H1 (cell line): ENCODE results near the gene JUP. TPM values are rescaled to one million over a fixed set of nuclear protein-coding genes. Genes with fewer than 3 reads are reported as not detected.

Experiments
- CTCF ChIA-PET: fragments of 300-600 bp; sonication (Branson Sonifier 250); formaldehyde crosslinking; loops from one replicate; lab custom pipeline; 2021; ENCODE audit not compliant: partially characterized antibody; lab: Charles Lee
- POLR2A ChIA-PET: fragments of 300-600 bp; sonication (Branson Sonifier 250); formaldehyde crosslinking; loops from one replicate; lab custom pipeline; 2021; ENCODE audit warnings: inconsistent platforms; ENCODE audit not compliant: partially characterized antibody; lab: Charles Lee
- DNase-seq, 2 experiments: peaks; one replicate each; pipeline versions ENCODE4 v3.0.0 to v3.0.0-alpha.2; 2010 to 2022; ENCODE audit warnings: low spot score in 2 of 2, low read depth in 1 of 2, mixed read lengths in 1 of 2
- FAIRE-seq: peaks from 2 replicates; lab custom pipeline; 2011; peaks lifted over from hg19 to GRCh38; lab: Jason Lieb, UNC
- H2AFZ ChIP-seq: 2 replicates; pipeline ENCODE4 v1.8.1; 2012; ENCODE audit warnings: low read length, inconsistent platforms
- H2AK5ac ChIP-seq: 2 replicates; pipeline ENCODE4 v1.6.1; 2013; ENCODE audit warnings: low read depth, low read length
- H2BK120ac ChIP-seq: replicated peaks from 2 replicates; pipeline ENCODE3; 2013; ENCODE audit warnings: low read depth, low read length, inconsistent platforms
- H2BK12ac ChIP-seq: 2 replicates; pipeline ENCODE4 v1.6.1; 2013; ENCODE audit warnings: low read depth, low read length
- H2BK15ac ChIP-seq: 2 replicates; pipeline ENCODE4 v1.6.1; 2013; ENCODE audit warnings: low read length
- H2BK20ac ChIP-seq: 2 replicates; pipeline ENCODE4 v1.6.1; 2013; ENCODE audit warnings: low read length
- H2BK5ac ChIP-seq: 2 replicates; pipeline ENCODE4 v1.6.1; 2013; ENCODE audit warnings: low read depth, low read length
- H3K14ac ChIP-seq: 2 replicates; pipeline ENCODE4 v1.6.1; 2013; ENCODE audit warnings: inconsistent platforms; ENCODE audit not compliant: insufficient read length
- H3K18ac ChIP-seq: 2 replicates; pipeline ENCODE4 v1.6.1; 2013; ENCODE audit warnings: low read length; ENCODE audit errors: extremely low read depth
- H3K23ac ChIP-seq: 2 replicates; pipeline ENCODE4 v1.6.1; 2013; ENCODE audit warnings: inconsistent platforms; ENCODE audit not compliant: insufficient read length
- H3K23me2 ChIP-seq: 2 replicates; pipeline ENCODE4 v1.6.1; 2013; ENCODE audit warnings: low read depth, low read length
- H3K27ac ChIP-seq: 2 replicates; pipeline ENCODE4 v1.6.1; 2011; ENCODE audit warnings: low read depth, low read length, inconsistent platforms
- H3K27me3 ChIP-seq, 4 experiments: replicated peaks in 1 of 4; 1 replicate in 1 of 4; 2 replicates in 3 of 4; pipeline versions ENCODE4 v1.6.1 to v1.8.1; 2011 to 2013; ENCODE audit warnings: low read length in 3 of 4, mild to moderate bottlenecking in 3 of 4, inconsistent platforms in 2 of 4, mixed read lengths in 2 of 4, moderate library complexity in 1 of 4; ENCODE audit not compliant: control insufficient read depth in 3 of 4, insufficient read depth in 3 of 4; ENCODE audit errors: extremely low read depth in 1 of 4
- H3K36me3 ChIP-seq, 4 experiments: 2 replicates each; pipeline versions ENCODE4 v1.6.1 to v1.8.1; 2011 to 2013; ENCODE audit warnings: mild to moderate bottlenecking in 4 of 4, low read length in 3 of 4, moderate library complexity in 2 of 4, control low read depth in 1 of 4, inconsistent platforms in 1 of 4; ENCODE audit not compliant: insufficient read depth in 4 of 4, control insufficient read depth in 2 of 4
- H3K4ac ChIP-seq: replicated peaks from 2 replicates; pipeline ENCODE3; 2013; ENCODE audit warnings: low read length, low read depth, mixed read lengths, inconsistent platforms; ENCODE audit not compliant: insufficient read length
- H3K4me1 ChIP-seq, 4 experiments: replicated peaks in 1 of 4; 1 replicate in 1 of 4; 2 replicates in 3 of 4; pipeline versions ENCODE4 v1.6.1 to v1.8.1; 2011 to 2013; ENCODE audit warnings: low read length in 3 of 4, inconsistent platforms in 2 of 4, mixed read lengths in 1 of 4; ENCODE audit not compliant: insufficient read depth in 4 of 4, control insufficient read depth in 3 of 4
- H3K4me2 ChIP-seq, 2 experiments: 2 replicates each; pipeline versions ENCODE4 v1.6.1 to v1.8.1; 2011 to 2013; ENCODE audit warnings: low read depth in 2 of 2, low read length in 2 of 2, control low read depth in 1 of 2, inconsistent platforms in 1 of 2, mild to moderate bottlenecking in 1 of 2; ENCODE audit not compliant: insufficient read depth in 1 of 2
- H3K4me3 ChIP-seq, 4 experiments: fragments of 200-600, 300-600 bp in 1 of 4; sonication (generic), shearing (Covaris generic), sonication (Bioruptor Twin) in 1 of 4; 2 replicates each; pipeline versions ENCODE4 v1.5.1 to v1.8.1; 2011 to 2016; ENCODE audit warnings: low read length in 4 of 4, low read depth in 3 of 4, control low read depth in 2 of 4, inconsistent platforms in 2 of 4, mild to moderate bottlenecking in 2 of 4, mixed read lengths in 1 of 4, moderate library complexity in 1 of 4; ENCODE audit not compliant: insufficient read depth in 2 of 4; ENCODE audit errors: extremely low read depth in 1 of 4
- H3K56ac ChIP-seq: replicated peaks from 2 replicates; pipeline ENCODE3; 2013; ENCODE audit warnings: low read depth, mild to moderate bottlenecking, mixed read lengths, low read length, inconsistent platforms; ENCODE audit not compliant: insufficient read length
- H3K79me1 ChIP-seq: 2 replicates; pipeline ENCODE4 v1.6.1; 2013; ENCODE audit warnings: low read depth, low read length, control low read depth
- H3K79me2 ChIP-seq, 2 experiments: 2 replicates each; pipeline versions ENCODE4 v1.6.1 to v1.8.1; 2012 to 2013; ENCODE audit warnings: low read length in 2 of 2, mild to moderate bottlenecking in 2 of 2, inconsistent platforms in 1 of 2; ENCODE audit not compliant: insufficient read depth in 2 of 2, control insufficient read depth in 1 of 2
- H3K9ac ChIP-seq, 4 experiments: replicated peaks in 1 of 4; 1 replicate in 1 of 4; 2 replicates in 3 of 4; pipeline versions ENCODE4 v1.6.1 to v1.8.1; 2011 to 2013; ENCODE audit warnings: low read depth in 3 of 4, low read length in 3 of 4, control low read depth in 2 of 4, mild to moderate bottlenecking in 2 of 4, moderate library complexity in 2 of 4, inconsistent platforms in 1 of 4; ENCODE audit errors: extremely low read depth in 1 of 4
- H3K9me3 ChIP-seq, 2 experiments: 2 replicates each; pipeline versions ENCODE4 v1.6.1 to v1.8.1; 2012 to 2013; ENCODE audit warnings: mild to moderate bottlenecking in 2 of 2, moderate library complexity in 2 of 2, control low read depth in 1 of 2, inconsistent platforms in 1 of 2, low read depth in 1 of 2, low read length in 1 of 2, mixed read lengths in 1 of 2; ENCODE audit not compliant: insufficient read depth in 2 of 2
- H4K20me1 ChIP-seq, 2 experiments: replicated peaks in 1 of 2; 2 replicates each; pipeline versions ENCODE3 to v1.8.1; 2011 to 2013; ENCODE audit warnings: inconsistent platforms in 2 of 2, low read length in 2 of 2, mild to moderate bottlenecking in 1 of 2; ENCODE audit not compliant: insufficient read depth in 2 of 2, control insufficient read depth in 1 of 2
- H4K5ac ChIP-seq: 2 replicates; pipeline ENCODE4 v1.6.1; 2013; ENCODE audit warnings: low read length, low read depth, mixed read lengths, inconsistent platforms; ENCODE audit not compliant: insufficient read length
- H4K8ac ChIP-seq: 2 replicates; pipeline ENCODE4 v1.8.0; 2013; ENCODE audit warnings: mild to moderate bottlenecking, moderate library complexity, low read length, inconsistent platforms; ENCODE audit not compliant: insufficient read depth; ENCODE audit errors: extremely low read depth
- H4K91ac ChIP-seq: replicated peaks from 2 replicates; pipeline ENCODE3; 2013; ENCODE audit warnings: low read length, mixed read lengths, inconsistent platforms; ENCODE audit not compliant: insufficient read length
- ASH2L ChIP-seq: fragments of 200-600, 300-600 bp; sonication (generic); IDR thresholded peaks from one replicate; pipeline ENCODE4 v1.7.1; 2017; ENCODE audit warnings: low read length
- BCL11A ChIP-seq, 2 experiments: IDR thresholded peaks; one replicate each; pipeline ENCODE4 v1.6.1; 2011; ENCODE audit warnings: low read depth in 2 of 2, low read length in 2 of 2, mild to moderate bottlenecking in 2 of 2
- CBX5 ChIP-seq: fragments of 300-800, 300-1000 bp; sonication (generic); IDR thresholded peaks from 2 replicates; pipeline ENCODE4 v1.7.1; 2016; ENCODE audit warnings: antibody characterized with exemption, low read length, low read depth
- CHD2 ChIP-seq: IDR thresholded peaks from 2 replicates; pipeline ENCODE4 v1.6.1; 2012; ENCODE audit warnings: low read length, improper control_type of control experiment
- KDM1A ChIP-seq: fragments of 200-600, 300-600 bp; sonication (generic); IDR thresholded peaks from 2 replicates; pipeline ENCODE4 v1.7.1; 2016; ENCODE audit warnings: mild to moderate bottlenecking, low read length, borderline replicate concordance
- POLR2A ChIP-seq, 2 experiments: IDR thresholded peaks; 1 replicate in 1 of 2; 2 replicates in 1 of 2; pipeline ENCODE4 v1.6.1; 2011; ENCODE audit warnings: low read depth in 2 of 2, low read length in 2 of 2, mild to moderate bottlenecking in 2 of 2; ENCODE audit errors: control extremely low read depth in 1 of 2
- POLR2AphosphoS5 ChIP-seq: IDR thresholded peaks from 2 replicates; pipeline ENCODE4 v1.6.1; 2011; ENCODE audit warnings: low read depth, low read length
- SIN3A ChIP-seq, 2 experiments: IDR thresholded peaks in 1 of 2; conservative IDR thresholded peaks in 1 of 2; 2 replicates each; pipeline ENCODE4 v1.6.1; 2011 to 2012; ENCODE audit warnings: low read length in 2 of 2, improper control_type of control experiment in 1 of 2, low read depth in 1 of 2, mild to moderate bottlenecking in 1 of 2
- SP1 ChIP-seq: IDR thresholded peaks from 2 replicates; pipeline ENCODE4 v1.6.1; 2011; ENCODE audit warnings: low read depth, low read length
- SP4 ChIP-seq: IDR thresholded peaks from 2 replicates; pipeline ENCODE4 v1.6.1; 2012; ENCODE audit warnings: low read length, inconsistent platforms
- YY1 ChIP-seq: IDR thresholded peaks from 2 replicates; pipeline ENCODE4 v1.6.1; 2011; ENCODE audit warnings: low read depth, mild to moderate bottlenecking, low read length
- WGBS, 2 experiments: shearing (Covaris generic) in 1 of 2; methylation state at CpG; one replicate each; pipeline versions ENCODE4 v1.1.6 to v1.1.7; 2013 to 2015; ENCODE audit warnings: low lambda C conversion rate in 2 of 2, mixed read lengths in 2 of 2, inconsistent platforms in 1 of 2, low coverage in 1 of 2, missing lambda C conversion rate in 1 of 2; ENCODE audit not compliant: insufficient replicate concordance in 2 of 2, insufficient coverage in 1 of 2, insufficient read length in 1 of 2; ENCODE audit errors: extremely low coverage in 1 of 2, missing lambda C conversion rate in 1 of 2; 5-methylcytosine and 5-hydroxymethylcytosine counted together
- polyA plus RNA-seq, 7 experiments: library from polyadenylated mRNA; depleted of rRNA in 3 of 7; stranded (reverse) in 5 of 7; unstranded in 2 of 7; fragments of >200 nt in 5 of 7; fragments of 200-250 nt in 2 of 7; gene quantifications; 1 replicate in 5 of 7; 2 replicates in 1 of 7; 4 replicates in 1 of 7; pipeline versions ENCODE4 v1.2.1 to v1.2.3, GENCODE V29; 2011 to 2013; ENCODE audit warnings: missing spikeins in 2 of 7, mixed read lengths in 2 of 7
- total RNA-seq: library from RNA; stranded (reverse); fragmentation: NEBNext Ultra II Directional; extraction: Animal tissue kit (Norgen Biotek cat#: 25700); gene quantifications from 2 replicates; pipeline ENCODE4 v1.2.1, GENCODE V29; 2021
- TF ChIP-seq, protein P1 (sequence below): IDR thresholded peaks from 2 replicates; pipeline ENCODE4 v1.6.1; 2012; ENCODE audit warnings: inconsistent platforms

JUP gene
- total and polyA plus RNA-seq, 2 of the 8 experiments (the other 6 are each of a cell fraction or from before 2014, with no cell fraction given), result 62.8 to 102 TPM

DNA sequence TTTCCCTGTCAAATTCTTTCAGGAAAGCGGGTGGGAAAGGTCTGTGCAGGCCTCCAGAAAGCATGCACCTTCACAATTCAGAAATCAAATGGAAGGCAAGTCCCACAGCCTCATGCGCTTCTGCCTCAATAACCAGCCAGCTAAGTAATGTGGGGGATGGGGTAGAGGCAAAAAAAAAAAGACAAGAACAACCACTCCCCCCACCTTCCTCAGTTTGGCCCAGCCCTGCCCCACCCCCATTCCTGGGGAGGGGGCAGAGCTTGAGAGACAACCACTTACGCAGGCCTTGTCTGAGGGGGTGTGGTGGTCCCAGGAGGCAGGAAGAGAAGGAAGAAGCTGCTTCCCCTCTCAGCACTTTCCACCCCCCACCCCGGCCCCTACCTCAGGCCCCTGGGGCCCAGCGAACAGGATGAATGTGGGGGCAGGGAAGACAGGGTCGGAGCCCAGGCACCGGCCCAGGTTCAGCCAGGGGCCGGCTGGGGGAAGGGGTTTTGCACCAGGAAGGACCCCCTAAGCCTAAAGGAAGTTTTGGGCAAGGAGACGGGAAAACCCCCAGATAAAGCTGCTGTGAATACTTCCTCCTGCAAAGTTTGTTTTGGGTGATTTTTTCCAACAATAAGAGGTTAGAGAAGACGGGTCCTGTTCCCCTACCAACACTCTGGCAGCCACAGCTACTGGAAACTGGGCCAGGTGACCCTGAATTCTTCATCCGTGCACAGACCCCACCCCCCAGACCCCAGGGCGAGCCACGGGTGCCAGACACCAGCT lies 1.2 kb downstream of the JUP start:
- peak overlapping the region; percentile 79; the same call in 1 of the 2 replicates for H3K27ac ChIP-seq
- 1% methylated on average over 13 of the region's 13 CpGs; no CpG with 5 or more reads in 1 of the 2 experiments for WGBS, 2 experiments
- H3K23me2 ChIP-seq, result peaks cover 16% of the 10 kb centered on the region
- no peaks in the 10 kb centered on the region for H3K9me3 ChIP-seq
- H3K4me3 ChIP-seq, result peak overlapping the region; percentile 64 to 80 (median 72)
- no peak overlapping the region; the same call in 1 of the 2 replicates for H2AK5ac ChIP-seq
- H3K18ac ChIP-seq, result peak overlapping the region; percentile 93
- peak overlapping the region in 3 of 4 experiments; percentile 71 to 90 (median 71); a peak in 6 of 7 replicates for H3K9ac ChIP-seq
- H3K27me3 ChIP-seq, result no peaks in the 10 kb centered on the region
- ChIA-PET POLR2A (interaction anchor here (0.7 to 9.3 kb wide), 27 partner anchors 9 to 145 kb away, joined by 3 to 84 read pairs (median 8); partner anchors contain the start of genes ACLY, EIF1, FKBP10 and HAP1), CTCF (interaction anchor here (0.7 to 7.0 kb wide), 21 partner anchors 8 to 334 kb away, joined by 3 to 149 read pairs (median 6); partner anchors contain the start of gene FKBP10)
- H4K91ac ChIP-seq, result peak overlapping the region; percentile 85
- peaks cover 10% of the 10 kb centered on the region for H3K79me1 ChIP-seq
- no peak overlapping the region for H2AFZ ChIP-seq
- peak overlapping the region; percentile 89 to 97 for H3K4me2 ChIP-seq
- peak overlapping the region; percentile 71; the same call in 1 of the 2 replicates for H2BK12ac ChIP-seq
- H4K5ac ChIP-seq, result peak overlapping the region; percentile 80
- peak; percentile 80 to 89 for DNase-seq
- peak overlapping the region; percentile 41 for H3K4ac ChIP-seq
- peak; percentile 7 for FAIRE-seq
- H2BK120ac ChIP-seq, result peak overlapping the region; percentile 16
- no peak overlapping the region for H3K14ac ChIP-seq
- H4K20me1 ChIP-seq, result peaks cover 0 to 5% of the 10 kb centered on the region in 2 experiments
- H2BK5ac ChIP-seq, result peak overlapping the region; percentile 76
- H3K56ac ChIP-seq, result peak overlapping the region; percentile 57
- peaks cover 2 to 19% (median 13%) of the 10 kb centered on the region in 4 experiments for H3K4me1 ChIP-seq
- H2BK20ac ChIP-seq, result 0 out of 2 replicates have a peak overlapping the region, but pooled peaks have one; percentile 34
- peak overlapping the region; percentile 29; the same call in 1 of the 2 replicates for H2BK15ac ChIP-seq
- peaks cover 0 to 36% of the 10 kb centered on the region in 2 experiments; a peak in 3 of 4 replicates for H3K79me2 ChIP-seq
- H4K8ac ChIP-seq, result peak overlapping the region; percentile 86; the same call in 1 of the 2 replicates
- no peaks in the 10 kb centered on the region for H3K36me3 ChIP-seq
- no peak overlapping the region for H3K23ac ChIP-seq
- TF ChIP-seq BCL11A (IDR thresholded peaks at IDR 0.05; ENCODE audit: low read depth in 2 of 2, low read length in 2 of 2) (no peak), SIN3A (conservative IDR thresholded peaks at IDR 0.05 in 1 of 2, IDR thresholded peaks at IDR 0.05 in 1 of 2; ENCODE audit: low read depth in 1 of 2, low read length in 2 of 2) (peak; percentile 50 to 66; a peak in 3 of 4 replicates), CHD2 (peak; percentile 68), CBX5 (no peak), POLR2AphosphoS5 (peak; percentile 48), SP4 (peak; percentile 30; the same call in 1 of the 2 replicates), POLR2A (IDR thresholded peaks at IDR 0.05; ENCODE audit: control extremely low read depth in 1 of 2, low read depth in 2 of 2, low read length in 2 of 2) (peak; percentile 45 to 60), ASH2L (peak; percentile 9), YY1 (no peak), KDM1A (no peak), SP1 (peak; percentile 88)
- TF ChIP-seq, protein P1, sequence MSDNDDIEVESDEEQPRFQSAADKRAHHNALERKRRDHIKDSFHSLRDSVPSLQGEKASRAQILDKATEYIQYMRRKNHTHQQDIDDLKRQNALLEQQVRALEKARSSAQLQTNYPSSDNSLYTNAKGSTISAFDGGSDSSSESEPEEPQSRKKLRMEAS, result peak; percentile 45; the same call in 1 of the 2 replicates
